GM19467 (cell line): ENCODE results near the gene CIBAR2.
"Not testable (repeated sequence)": the region's sequence is repeated elsewhere in the genome, so short reads cannot be mapped to it uniquely, and the experiment has no call there.

Experiments
- ATAC-seq: cut with Tn5 transposase; IDR thresholded peaks from one replicate; pipeline ENCODE4 v1.9.1; 2021; ENCODE audit warnings: mild to moderate bottlenecking, moderate library complexity; ENCODE audit not compliant: unreplicated experiment

The CIBAR2 gene

GRCh38 chr16:85064186-85064585 lies 48.1 kb downstream of the CIBAR2 start:
- ATAC-seq = no peak

- ATAC-seq = no peak
Observed at GRCh38 chr16:85062845-85063244, 49.4 kb downstream of the CIBAR2 start.

GRCh38 chr16:85062323-85062722 lies 49.9 kb downstream of the CIBAR2 start:
- no peak for ATAC-seq

GRCh38 chr16:85061566-85061965 lies 50.7 kb downstream of the CIBAR2 start:
- no peak for ATAC-seq

GRCh38 chr16:85058909-85059308 lies 53.4 kb downstream of the CIBAR2 start:
- no peak for ATAC-seq

GRCh38 chr16:85057948-85058347 lies 54.3 kb downstream of the CIBAR2 start:
- ATAC-seq = no peak

GRCh38 chr16:85057212-85057889 lies 54.9 kb downstream of the CIBAR2 start:
- no peak for ATAC-seq

GRCh38 chr16:85056211-85056748 lies 56.0 kb downstream of the CIBAR2 start:
- ATAC-seq = no peak

- ATAC-seq = peak; percentile 80
Observed at GRCh38 chr16:85055493-85056210, 56.6 kb downstream of the CIBAR2 start.

- ATAC-seq = no peak
Observed at GRCh38 chr16:85054948-85055492, 57.3 kb downstream of the CIBAR2 start.

GRCh38 chr16:85054321-85054720 lies 58.0 kb downstream of the CIBAR2 start:
- not testable (repeated sequence) for ATAC-seq

GRCh38 chr16:85052536-85052935 lies 59.7 kb downstream of the CIBAR2 start:
- ATAC-seq = no peak

- no peak for ATAC-seq
Observed at GRCh38 chr16:85051683-85052082, 60.6 kb downstream of the CIBAR2 start.

GRCh38 chr16:85051067-85051581 lies 61.1 kb downstream of the CIBAR2 start:
- ATAC-seq = no peak

- ATAC-seq = no peak
Observed at GRCh38 chr16:85049706-85050305, 62.5 kb downstream of the CIBAR2 start.

GRCh38 chr16:85048921-85049562 lies 63.2 kb downstream of the CIBAR2 start:
- ATAC-seq = no peak
